ENCODE results near the gene P3H2.

The P3H2 gene

GRCh38 chr3:190125436-190126068 lies 4.9 kb upstream of the P3H2 start:
- no peak for DNase-seq

- DNase-seq: no peak
Measured at GRCh38 chr3:190124067-190124466, 3.4 kb upstream of the P3H2 start.

- DNase-seq: no peak
Measured at GRCh38 chr3:190122198-190122771, 1.6 kb upstream of the P3H2 start.

GRCh38 chr3:190121383-190121782 lies 686 bp upstream of the P3H2 start:
- DNase-seq: no peak

GRCh38 chr3:190121061-190121377 lies 322 bp upstream of the P3H2 start:
- no peak for DNase-seq

GRCh38 chr3:190119461-190120268 lies 1.0 kb downstream of the P3H2 start:
- DNase-seq: no peak

- DNase-seq: no peak
Measured at GRCh38 chr3:190118438-190118837, 2.3 kb downstream of the P3H2 start.

- no peak for DNase-seq
Measured at GRCh38 chr3:190117981-190118380, 2.7 kb downstream of the P3H2 start.

GRCh38 chr3:190116551-190117067 lies 4.1 kb downstream of the P3H2 start:
- DNase-seq: no peak

- DNase-seq: no peak
Measured at GRCh38 chr3:190110826-190111225, 9.9 kb downstream of the P3H2 start.

- DNase-seq: no peak
Measured at GRCh38 chr3:190109441-190109840, 11.3 kb downstream of the P3H2 start.

GRCh38 chr3:190108804-190109203 lies 11.9 kb downstream of the P3H2 start:
- no peak for DNase-seq

- DNase-seq: no peak
Measured at GRCh38 chr3:190105876-190106275, 14.8 kb downstream of the P3H2 start.

GRCh38 chr3:190101320-190102011 lies 19.2 kb downstream of the P3H2 start:
- no peak for DNase-seq

GRCh38 chr3:190099099-190099498 lies 21.6 kb downstream of the P3H2 start:
- no peak for DNase-seq

- no peak for DNase-seq
Measured at GRCh38 chr3:190097617-190098016, 23.1 kb downstream of the P3H2 start.

GRCh38 chr3:190097025-190097424 lies 23.7 kb downstream of the P3H2 start:
- no peak for DNase-seq

GRCh38 chr3:190096345-190096744 lies 24.4 kb downstream of the P3H2 start:
- no peak for DNase-seq

- no peak for DNase-seq
Measured at GRCh38 chr3:190094160-190094718, 26.5 kb downstream of the P3H2 start.

- no peak for DNase-seq
Measured at GRCh38 chr3:190092250-190092649, 28.4 kb downstream of the P3H2 start.

GRCh38 chr3:190089711-190090110 lies 31.0 kb downstream of the P3H2 start:
- no peak for DNase-seq

- DNase-seq: no peak
Measured at GRCh38 chr3:190088890-190089289, 31.8 kb downstream of the P3H2 start.

GRCh38 chr3:190086191-190086590 lies 34.5 kb downstream of the P3H2 start:
- no peak for DNase-seq
